Activated naive CD4-positive, alpha-beta T cell treated with anti-CD3 and anti-CD28 coated beads, Interleukin-2, amount 10 ng/mL, durations not matched to agents 5 hours and 36 hours (primary cell): Measurements from ENCODE around the gene PPP6R3. TPM values are rescaled to one million over a fixed set of nuclear protein-coding genes. Genes with fewer than 3 reads are reported as not detected.

Experiments
- total RNA-seq, 2 experiments: library from RNA; stranded (reverse); gene quantifications; one replicate each; pipeline ENCODE4 v1.2.3, GENCODE V29; 2021

The PPP6R3 gene, protein sequence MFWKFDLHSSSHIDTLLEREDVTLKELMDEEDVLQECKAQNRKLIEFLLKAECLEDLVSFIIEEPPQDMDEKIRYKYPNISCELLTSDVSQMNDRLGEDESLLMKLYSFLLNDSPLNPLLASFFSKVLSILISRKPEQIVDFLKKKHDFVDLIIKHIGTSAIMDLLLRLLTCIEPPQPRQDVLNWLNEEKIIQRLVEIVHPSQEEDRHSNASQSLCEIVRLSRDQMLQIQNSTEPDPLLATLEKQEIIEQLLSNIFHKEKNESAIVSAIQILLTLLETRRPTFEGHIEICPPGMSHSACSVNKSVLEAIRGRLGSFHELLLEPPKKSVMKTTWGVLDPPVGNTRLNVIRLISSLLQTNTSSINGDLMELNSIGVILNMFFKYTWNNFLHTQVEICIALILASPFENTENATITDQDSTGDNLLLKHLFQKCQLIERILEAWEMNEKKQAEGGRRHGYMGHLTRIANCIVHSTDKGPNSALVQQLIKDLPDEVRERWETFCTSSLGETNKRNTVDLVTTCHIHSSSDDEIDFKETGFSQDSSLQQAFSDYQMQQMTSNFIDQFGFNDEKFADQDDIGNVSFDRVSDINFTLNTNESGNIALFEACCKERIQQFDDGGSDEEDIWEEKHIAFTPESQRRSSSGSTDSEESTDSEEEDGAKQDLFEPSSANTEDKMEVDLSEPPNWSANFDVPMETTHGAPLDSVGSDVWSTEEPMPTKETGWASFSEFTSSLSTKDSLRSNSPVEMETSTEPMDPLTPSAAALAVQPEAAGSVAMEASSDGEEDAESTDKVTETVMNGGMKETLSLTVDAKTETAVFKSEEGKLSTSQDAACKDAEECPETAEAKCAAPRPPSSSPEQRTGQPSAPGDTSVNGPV
- 100 to 1,000 TPM; 110 to 113 TPM for total RNA-seq

DNA sequence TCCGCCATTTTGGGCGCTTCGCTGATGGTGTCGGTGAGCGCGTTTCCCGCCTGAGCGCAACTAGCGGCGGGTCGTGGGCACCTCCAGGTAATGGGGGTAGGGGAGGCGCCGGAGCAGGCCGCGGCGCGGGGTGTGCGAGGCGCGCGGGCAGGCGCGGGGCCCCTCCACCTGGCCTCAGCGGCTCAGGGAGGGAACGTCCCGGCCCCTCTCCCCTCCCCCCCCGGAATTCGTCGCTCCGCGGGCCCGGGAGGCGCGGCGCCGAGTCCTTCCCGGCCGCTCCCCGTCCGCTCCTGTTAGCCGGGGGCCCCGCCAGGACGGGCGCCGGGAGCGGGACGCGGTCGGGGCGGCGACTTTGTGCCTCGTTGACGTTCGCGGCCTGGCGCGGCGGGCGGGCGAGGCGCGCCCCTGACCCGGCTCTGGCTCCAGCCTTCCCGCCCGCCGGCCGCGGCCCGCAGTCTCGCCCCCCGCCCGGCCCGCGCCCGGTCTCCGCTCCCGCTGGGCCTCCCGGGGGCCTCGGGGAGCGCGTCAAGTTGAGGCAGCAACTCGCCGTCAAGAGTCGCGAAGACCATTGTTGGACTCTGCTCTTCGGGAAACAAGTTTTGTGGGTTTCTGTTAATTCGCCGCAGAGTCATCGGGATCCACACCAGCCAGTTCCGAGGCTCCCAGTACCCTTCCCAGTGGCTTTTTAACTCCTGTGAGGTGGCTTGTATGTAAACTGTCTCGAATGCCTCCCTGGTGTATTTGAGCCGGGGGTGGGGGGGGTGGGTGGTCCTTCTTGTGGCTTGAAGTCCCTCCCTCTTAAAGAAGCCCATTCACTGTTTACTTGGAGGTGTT lies at the start of gene PPP6R3:
PPP6R3 (plus strand) TSS at position 12 of the 834 bp plus-strand sequence. CDS start 76,913 bp downstream, outside the sequence.

Other genes starting within 250 kb of the PPP6R3 start
- 10 to 100 TPM; 29.3 to 31.5 TPM for gene KMT5B, start 247.5 kb upstream of the PPP6R3 start, total RNA-seq
- 10 to 100 TPM; 19.3 to 23.4 TPM for gene C11orf24, start 188.8 kb upstream of the PPP6R3 start, total RNA-seq
- 10 to 100 TPM; 29.8 to 35.1 TPM for gene LRP5, start 148.2 kb upstream of the PPP6R3 start, total RNA-seq
- gene GAL, start 223.8 kb downstream of the PPP6R3 start, total RNA-seq = not detected